ENCODE measurements around the gene GALM.
"Not testable (repeated sequence)": the region's sequence is repeated elsewhere in the genome, so short reads cannot be mapped to it uniquely, and the experiment has no call there.

The GALM gene
- 29.9 to 37.6 reads per million in 2 donors for total RNA-seq

DNA sequence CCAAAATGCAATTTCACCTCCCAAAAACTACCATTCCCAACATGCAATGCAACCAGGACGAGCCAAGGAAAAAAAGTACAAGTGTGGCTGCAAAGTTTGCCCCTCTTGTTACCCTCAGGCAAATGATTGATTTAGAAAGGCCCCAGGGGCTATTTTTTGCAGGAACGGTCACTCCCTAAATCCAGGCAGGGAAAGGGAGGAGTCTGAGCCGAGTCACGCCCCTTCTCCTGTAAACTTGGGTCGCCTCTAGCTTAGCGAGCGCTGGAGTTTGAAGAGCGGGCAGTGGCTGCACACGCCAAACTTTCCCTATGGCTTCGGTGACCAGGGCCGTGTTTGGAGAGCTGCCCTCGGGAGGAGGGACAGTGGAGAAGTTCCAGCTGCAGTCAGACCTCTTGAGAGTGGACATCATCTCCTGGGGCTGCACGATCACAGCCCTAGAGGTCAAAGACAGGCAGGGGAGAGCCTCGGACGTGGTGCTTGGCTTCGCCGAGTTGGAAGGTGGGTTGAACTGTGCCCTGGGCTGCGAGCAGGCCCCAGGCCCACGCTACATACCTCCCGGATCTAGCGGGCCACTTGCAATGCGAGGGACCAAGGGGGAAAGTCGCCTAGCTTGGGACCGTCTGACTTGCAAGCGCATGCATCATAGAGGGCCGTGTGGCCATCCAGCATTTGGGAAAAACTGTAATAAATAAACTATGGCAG, at the start of gene GALM:
Gene GALM (plus strand): TSS at position 261 of the 702 bp plus-strand sequence. CDS start 48 bp downstream, at position 309.
- DNase-seq: peak in 3 of 5 experiments; percentile 26 to 86 (median 58)

DNA sequence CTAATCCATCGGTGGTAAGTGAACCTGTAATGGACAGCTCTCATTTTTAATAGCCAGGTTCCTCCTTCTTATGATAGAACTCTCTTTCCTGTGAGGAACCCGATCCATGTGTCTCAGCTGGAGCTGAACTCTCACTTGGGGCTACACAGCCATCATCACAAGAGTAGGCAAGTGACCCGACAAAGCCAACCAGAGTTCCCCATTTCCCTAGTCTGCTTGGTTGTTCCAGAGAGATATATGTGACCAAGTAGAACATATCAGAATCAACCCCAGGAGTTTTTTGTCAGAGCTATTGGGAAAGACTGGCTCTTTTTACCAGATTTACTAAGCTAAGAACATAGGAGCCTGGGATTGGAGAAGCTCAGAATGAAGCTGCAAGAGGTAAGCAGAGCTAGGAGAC, 48.6 kb upstream of the GALM start:
- DNase-seq: no peak

GRCh38 chr2:38619458-38620164, 46.3 kb upstream of the GALM start:
- no peak for DNase-seq

- DNase-seq: no peak
These were observed 45.5 kb upstream of the GALM start for GRCh38 chr2:38620282-38620977.

DNA sequence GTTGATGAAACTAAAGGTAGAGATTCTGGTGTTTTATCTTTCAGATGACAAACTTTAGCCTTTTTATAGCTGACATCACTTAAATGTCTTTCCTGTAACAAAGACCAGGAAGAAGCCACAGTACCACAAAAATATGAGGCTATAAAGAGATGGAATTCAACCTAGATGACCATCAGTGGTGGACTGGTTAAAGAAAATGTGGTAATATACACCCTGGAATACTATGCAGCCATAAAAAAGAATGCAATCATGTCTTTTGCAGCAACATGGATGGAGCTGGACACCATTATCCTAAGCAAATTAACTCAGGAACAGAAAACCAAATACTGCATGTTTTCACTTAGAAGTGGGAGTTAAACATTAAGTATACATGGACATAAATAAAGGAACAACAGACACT, 44.9 kb upstream of the GALM start:
- DNase-seq: no peak

GRCh38 chr2:38622210-38622609, 43.7 kb upstream of the GALM start:
- DNase-seq: no peak

DNA sequence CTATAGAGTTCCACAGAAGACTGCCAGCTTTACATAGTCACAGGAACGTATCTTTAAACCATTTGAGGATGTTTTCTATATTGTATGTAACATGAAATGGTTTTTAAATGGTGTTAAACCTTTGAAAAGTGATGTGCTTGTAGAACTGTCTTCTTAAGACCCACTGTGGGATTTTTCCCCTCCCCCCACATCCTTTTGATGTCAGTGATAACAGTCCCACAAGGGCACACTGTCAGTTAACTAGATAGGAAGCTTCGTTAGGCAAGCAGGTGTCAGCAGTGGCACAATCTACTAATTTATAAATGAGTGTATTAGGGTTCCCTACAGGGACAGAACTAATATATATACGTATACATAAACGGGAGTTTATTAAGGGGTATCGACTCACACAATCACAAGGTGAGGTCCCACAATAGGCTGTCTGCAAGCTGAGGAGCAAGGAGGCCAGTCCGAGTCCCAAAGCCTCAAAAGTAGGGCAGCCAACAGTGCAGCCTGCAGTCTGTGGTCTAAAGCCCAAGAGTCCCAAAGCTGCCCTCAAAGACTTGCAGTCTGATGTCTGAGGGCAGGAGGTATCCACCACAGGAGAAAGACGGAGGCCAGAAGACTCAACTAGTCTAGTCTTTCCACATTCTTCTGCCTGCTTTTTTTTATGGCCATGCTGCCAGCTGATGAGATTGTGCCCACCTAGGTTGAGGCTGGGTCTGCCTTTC, 39.4 kb upstream of the GALM start:
- peak in 3 of 5 experiments; percentile 16 to 96 (median 53) for DNase-seq

- no peak for DNase-seq
These were observed 38.5 kb upstream of the GALM start for GRCh38 chr2:38627391-38627790.

DNA sequence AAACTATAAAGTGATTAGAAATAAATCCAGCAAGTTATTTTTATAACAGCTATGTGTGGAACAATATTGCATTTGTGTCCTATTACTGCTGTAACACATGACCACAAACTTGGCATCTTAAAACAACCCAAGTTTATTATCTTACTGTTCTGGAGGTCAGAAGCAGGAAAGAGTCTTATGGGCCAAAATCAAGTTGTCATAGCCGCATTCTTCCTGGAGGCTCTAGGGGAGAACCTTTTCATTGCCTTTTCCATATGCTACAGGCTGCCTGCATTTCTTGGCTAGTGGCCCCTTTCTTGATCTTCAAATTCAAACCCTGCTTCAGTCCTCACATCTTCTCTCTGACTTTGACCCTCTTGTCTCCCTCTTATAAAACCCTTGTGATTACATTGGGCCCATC, 36.2 kb upstream of the GALM start:
- no peak for DNase-seq

DNA sequence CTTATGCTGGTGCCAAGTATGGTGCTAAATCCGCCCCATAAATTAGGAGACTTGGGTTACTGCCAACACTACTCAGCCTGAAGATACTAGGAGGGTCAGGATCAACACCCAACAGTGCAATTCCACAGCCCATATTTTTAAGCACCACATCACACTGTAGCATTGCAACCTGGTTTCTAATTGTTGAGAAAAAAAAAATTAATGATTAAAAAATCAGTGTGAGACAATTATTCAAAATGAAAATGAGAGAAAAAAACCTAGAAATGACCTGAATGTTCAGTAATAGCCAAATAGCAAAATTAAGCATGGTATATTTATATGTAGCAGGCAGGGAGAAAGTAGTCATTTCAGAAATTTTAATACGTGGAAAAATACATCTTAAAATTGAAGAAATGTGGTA, 33.9 kb upstream of the GALM start:
- DNase-seq: no peak

DNA sequence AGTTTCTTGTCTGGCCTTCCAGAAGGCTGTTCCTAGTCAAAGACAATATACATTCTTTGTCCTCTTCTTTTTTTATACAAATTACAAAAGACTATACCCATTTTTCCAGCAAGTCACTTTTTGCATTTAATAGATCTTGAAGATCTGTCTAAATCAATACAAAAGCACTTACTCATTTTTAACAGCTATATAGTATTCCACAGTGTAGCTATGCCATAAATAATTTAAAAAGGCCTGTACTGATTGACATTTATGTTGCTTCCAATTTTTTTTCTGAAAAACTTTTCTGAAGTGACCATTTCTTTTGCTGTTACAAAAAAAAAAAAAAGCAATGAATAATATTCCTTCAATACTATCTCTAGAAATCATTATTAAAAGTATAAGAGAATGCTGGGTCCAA, 32.9 kb upstream of the GALM start:
- DNase-seq: no peak

DNA sequence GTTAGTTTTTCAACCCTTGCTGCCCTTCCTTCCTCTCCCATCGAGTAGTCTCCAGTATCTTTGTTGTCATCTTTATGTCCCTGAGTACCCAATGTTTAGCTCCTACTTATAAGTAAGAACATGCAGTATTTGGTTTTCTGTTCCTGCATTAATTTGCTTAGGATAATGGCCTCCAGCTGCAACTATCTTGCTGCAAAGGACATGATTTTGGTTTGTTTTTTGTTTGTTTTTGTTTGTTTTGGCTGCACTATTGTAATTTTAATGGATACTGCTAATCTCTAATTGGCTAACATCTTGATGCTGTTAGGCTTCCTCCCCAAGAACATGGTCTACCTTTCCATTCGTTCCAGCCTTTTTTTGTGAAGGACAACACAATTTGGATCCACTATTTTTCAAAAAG, 32.0 kb upstream of the GALM start:
- DNase-seq: no peak

DNA sequence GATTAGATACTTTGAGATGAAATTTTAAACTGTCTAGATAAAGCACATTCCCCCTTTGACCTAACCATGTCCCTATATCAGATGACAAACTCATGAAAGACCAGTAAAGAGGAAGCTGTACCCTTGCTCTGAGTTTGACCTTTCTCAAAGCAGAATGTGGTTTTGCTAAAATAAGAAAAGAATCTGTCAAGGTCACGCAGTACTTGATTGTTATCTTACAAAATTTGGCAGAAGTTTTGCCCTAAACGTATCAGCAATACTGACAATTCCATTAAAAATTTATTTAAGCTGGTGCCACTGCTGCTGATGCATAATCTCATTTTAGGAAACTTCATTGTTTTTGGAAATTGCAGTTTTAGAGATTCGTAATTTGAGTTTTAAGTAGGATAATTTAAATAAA, 31.2 kb upstream of the GALM start:
- DNase-seq: peak in 1 of 5 experiments; percentile 62

DNA sequence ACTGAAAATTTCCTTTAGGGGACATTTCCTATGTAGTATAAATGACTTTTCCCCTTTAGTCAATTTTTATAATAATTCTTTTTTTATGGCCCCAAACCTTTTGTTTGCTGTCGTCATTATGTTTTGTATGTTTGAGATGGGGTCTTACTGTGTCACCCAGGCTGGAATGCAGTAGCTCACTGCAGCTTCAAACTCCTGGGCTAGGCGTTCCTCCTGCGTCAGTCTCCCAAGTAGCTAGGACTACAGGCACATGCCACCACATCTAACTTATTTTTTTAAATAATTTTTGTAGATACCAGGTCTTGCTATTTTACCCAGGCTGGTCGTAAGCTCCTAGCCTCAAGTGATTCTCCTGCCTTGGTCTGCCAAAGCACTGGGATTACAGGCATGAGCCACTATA, 30.8 kb upstream of the GALM start:
- no peak for DNase-seq

- DNase-seq: no peak
These were observed 29.8 kb upstream of the GALM start for GRCh38 chr2:38636069-38636468.

DNA sequence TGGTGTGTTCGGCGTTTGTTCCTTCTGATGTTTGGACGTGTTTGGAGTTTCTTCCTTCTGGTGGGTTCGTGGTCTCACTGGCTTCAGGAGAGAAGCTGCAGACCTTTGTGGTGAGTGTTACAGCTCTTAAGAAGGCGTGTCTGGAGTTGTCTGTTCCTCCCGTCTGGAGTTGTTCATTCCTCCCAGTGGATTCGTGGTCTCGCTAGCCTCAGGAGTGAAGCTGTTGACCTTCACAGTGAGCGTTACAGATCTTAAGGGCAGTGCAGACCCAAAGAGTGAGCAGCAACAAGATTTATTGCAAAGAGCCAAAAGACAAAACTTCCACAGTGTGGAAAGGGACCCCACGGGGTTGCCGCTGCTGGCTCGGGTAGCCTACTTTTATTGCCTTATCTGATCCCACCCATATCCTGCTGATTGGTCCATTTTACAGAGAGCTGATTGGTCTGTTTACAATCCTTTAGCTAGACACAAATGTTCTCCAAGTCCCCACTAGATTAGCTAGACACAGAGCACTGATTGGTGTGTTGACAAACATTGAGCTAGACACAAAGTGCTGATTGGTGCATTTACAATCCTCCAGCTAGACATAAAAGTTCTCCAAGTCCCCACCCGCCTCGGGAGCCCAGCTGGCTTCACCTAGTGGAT, 23.4 kb upstream of the GALM start:
- not testable (repeated sequence) for DNase-seq

GRCh38 chr2:38643021-38643671, 22.8 kb upstream of the GALM start:
- no peak for DNase-seq

DNA sequence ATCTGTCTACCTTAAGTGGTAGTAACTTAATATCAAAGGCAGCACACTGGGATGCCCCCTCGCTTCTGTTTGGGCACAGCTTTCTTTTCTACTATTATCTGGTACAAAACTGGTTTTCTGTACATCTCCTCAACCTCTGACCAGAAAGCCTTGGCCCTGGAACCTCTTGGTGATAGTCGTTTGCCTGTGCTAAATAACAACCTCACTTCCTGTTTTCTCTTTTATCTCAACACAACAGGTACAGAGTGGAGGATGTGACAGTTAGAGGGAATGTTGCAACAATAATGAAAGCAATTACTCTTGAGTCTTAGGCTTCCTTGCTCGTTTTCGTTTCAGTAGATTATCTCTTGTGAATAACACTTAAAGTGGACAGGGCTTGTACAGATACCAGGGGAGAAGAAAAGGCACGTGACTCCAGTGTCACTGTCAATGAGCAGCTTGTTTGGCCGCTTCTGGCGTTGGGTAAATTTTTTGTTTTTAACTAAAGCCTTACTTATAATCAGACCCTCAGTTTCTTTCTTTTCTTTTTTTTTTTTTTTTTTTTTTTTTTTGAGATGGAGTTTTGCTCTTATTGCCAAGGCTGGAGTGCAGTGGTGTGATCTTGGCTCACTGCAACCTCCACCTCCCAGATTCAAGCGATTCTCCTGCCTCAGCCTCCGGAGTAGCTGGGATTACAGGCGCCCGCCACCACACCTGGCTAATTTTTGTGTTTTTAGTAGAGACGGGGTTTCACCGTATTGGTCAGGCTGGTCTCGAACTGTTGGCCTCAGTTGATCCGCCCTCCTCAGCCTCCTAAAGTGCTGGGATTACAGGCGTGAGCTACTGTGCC, 22.0 kb upstream of the GALM start:
- peak in 2 of 5 experiments; percentile 38 to 87 for DNase-seq

- peak in 1 of 5 experiments; percentile 66 for DNase-seq
These were observed 17.7 kb upstream of the GALM start for GRCh38 chr2:38648107-38648761.

DNA sequence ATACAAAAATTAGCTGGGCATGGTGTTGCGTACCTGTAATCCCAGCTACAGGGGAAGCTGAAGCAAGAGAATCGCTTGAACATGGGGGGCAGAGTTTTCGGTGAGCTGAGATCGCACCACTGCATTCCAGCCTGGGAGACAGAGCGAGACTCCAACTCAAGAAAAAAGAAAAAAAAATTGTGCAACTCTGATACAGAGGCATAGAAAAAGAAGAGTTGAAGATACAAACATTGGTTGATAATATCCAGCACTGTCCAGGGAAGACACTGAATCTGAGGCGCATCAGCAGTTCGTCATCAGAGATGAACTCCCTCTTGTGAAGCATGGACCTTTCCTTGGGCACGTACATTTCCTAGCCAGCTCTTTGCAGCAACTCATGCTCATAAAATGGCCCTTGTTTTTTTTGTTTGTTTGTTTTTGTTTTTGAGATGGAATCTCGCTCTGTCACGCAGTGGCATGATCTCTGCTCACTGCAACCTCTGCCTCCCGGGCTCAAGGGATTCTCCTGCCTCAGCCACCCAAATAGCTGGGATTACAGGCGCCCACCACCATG, 16.7 kb upstream of the GALM start:
- DNase-seq: no peak
